Ishikawa (cell line): Measurements from ENCODE around the gene IL2.

Source experiments
- CEBPB ChIP-seq: IDR thresholded peaks from 2 replicates; pipeline ENCODE4 v1.6.1; 2012
- CREB1 ChIP-seq: IDR thresholded peaks from 2 replicates; pipeline ENCODE4 v1.6.1; 2012; ENCODE audit warnings: low read depth
- EGR1 ChIP-seq: IDR thresholded peaks from 2 replicates; pipeline ENCODE4 v1.6.1; 2012
- EP300 ChIP-seq: IDR thresholded peaks from 2 replicates; pipeline ENCODE4 v1.6.1; 2012; ENCODE audit warnings: borderline replicate concordance
- FOXM1 ChIP-seq: IDR thresholded peaks from 2 replicates; pipeline ENCODE4 v1.6.1; 2012; ENCODE audit warnings: low read depth, borderline replicate concordance
- MAX ChIP-seq: IDR thresholded peaks from 2 replicates; pipeline ENCODE4 v1.6.1; 2012
- NFIC ChIP-seq: IDR thresholded peaks from 2 replicates; pipeline ENCODE4 v1.6.1; 2012
- RAD21 ChIP-seq: IDR thresholded peaks from 2 replicates; pipeline ENCODE4 v1.6.1; 2012; ENCODE audit warnings: low read depth
- REST ChIP-seq: IDR thresholded peaks from 2 replicates; pipeline ENCODE4 v1.6.1; 2012; ENCODE audit warnings: low read depth, mild to moderate bottlenecking
- TAF1 ChIP-seq: IDR thresholded peaks from 2 replicates; pipeline ENCODE4 v1.6.1; 2012; ENCODE audit warnings: low read depth, mild to moderate bottlenecking
- TCF12 ChIP-seq: IDR thresholded peaks from 2 replicates; pipeline ENCODE4 v1.6.1; 2012; ENCODE audit warnings: low read depth
- TEAD4 ChIP-seq: IDR thresholded peaks from 2 replicates; pipeline ENCODE4 v1.6.1; 2012
- USF1 ChIP-seq: IDR thresholded peaks from 2 replicates; pipeline ENCODE4 v1.6.1; 2012
- YY1 ChIP-seq: IDR thresholded peaks from 2 replicates; pipeline ENCODE4 v1.6.1; 2012; ENCODE audit warnings: low read depth
- ZBTB7A ChIP-seq: IDR thresholded peaks from 2 replicates; pipeline ENCODE4 v1.6.1; 2012; ENCODE audit warnings: low read depth

IL2 gene

GRCh38 chr4:122481766-122482405 lies 25.4 kb upstream of the IL2 start:
- no peak for TF ChIP-seq USF1
- no peak for TF ChIP-seq RAD21
- TF ChIP-seq EP300, result no peak
- TF ChIP-seq TCF12, result no peak
- TF ChIP-seq ZBTB7A, result no peak
- no peak for TF ChIP-seq REST

GRCh38 chr4:122480655-122481487 lies 24.3 kb upstream of the IL2 start:
- no peak for TF ChIP-seq CREB1
- no peak for TF ChIP-seq TEAD4
- no peak for TF ChIP-seq MAX
- no peak for TF ChIP-seq EP300
- no peak for TF ChIP-seq REST
- TF ChIP-seq NFIC, result no peak
- TF ChIP-seq FOXM1, result no peak
- no peak for TF ChIP-seq YY1
- TF ChIP-seq EGR1, result no peak
- no peak for TF ChIP-seq ZBTB7A
- no peak for TF ChIP-seq TAF1
- no peak for TF ChIP-seq USF1
- TF ChIP-seq CEBPB, result no peak
- no peak for TF ChIP-seq TCF12
- TF ChIP-seq RAD21, result no peak

GRCh38 chr4:122479935-122480416 lies 23.5 kb upstream of the IL2 start:
- TF ChIP-seq CEBPB (no peak), TEAD4 (no peak), REST (no peak), EP300 (no peak), TCF12 (no peak), TAF1 (no peak), RAD21 (no peak), YY1 (no peak), FOXM1 (no peak), EGR1 (no peak), NFIC (no peak), CREB1 (no peak), ZBTB7A (no peak), MAX (no peak), USF1 (no peak)

GRCh38 chr4:122476745-122477144 lies 20.2 kb upstream of the IL2 start:
- no peak for TF ChIP-seq NFIC
- no peak for TF ChIP-seq RAD21
- no peak for TF ChIP-seq TAF1
- TF ChIP-seq CEBPB, result no peak
- TF ChIP-seq TEAD4, result no peak
- no peak for TF ChIP-seq EGR1
- TF ChIP-seq EP300, result no peak
- TF ChIP-seq CREB1, result no peak
- TF ChIP-seq REST, result no peak
- TF ChIP-seq ZBTB7A, result no peak
- no peak for TF ChIP-seq USF1
- TF ChIP-seq MAX, result no peak
- no peak for TF ChIP-seq TCF12
- TF ChIP-seq FOXM1, result no peak
- TF ChIP-seq YY1, result no peak
